Activated CD8-positive, alpha-beta memory T cell treated with anti-CD3 and anti-CD28 coated beads, Interleukin-2, amount 50 U/mL, for 24 hours (primary cell): Measurements from ENCODE around the gene PHTF2.
"Not testable (repeated sequence)": the region's sequence is repeated elsewhere in the genome, so short reads cannot be mapped to it uniquely, and the experiment has no call there.

Source experiments
- DNase-seq: peaks from one replicate; pipeline ENCODE4 v3.0.0-alpha.2; 2020; ENCODE audit errors: extremely low read depth

PHTF2 gene

GRCh38 chr7:77830649-77831355 lies 32.2 kb downstream of the PHTF2 start:
- DNase-seq, result no peak

DNA sequence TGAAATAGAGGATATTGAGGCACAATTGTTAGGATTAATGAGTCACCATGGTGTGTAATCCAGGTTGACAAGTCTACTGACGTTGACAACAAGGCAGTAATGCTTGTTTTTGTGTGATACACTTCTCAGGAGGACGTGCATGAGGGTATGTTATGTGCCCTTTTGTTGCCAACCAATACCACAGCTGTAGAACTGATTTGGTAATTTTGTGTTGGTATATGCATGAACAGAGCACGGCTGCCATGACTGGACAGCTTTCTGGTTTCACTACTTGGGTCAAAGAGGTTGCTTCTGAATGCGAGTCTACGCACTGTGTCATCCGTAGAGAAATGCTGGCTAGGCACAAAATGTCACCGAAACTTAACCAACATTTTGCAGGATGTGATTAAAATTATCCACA lies 32.9 kb downstream of the PHTF2 start:
- DNase-seq, result no peak

- no peak for DNase-seq
Measured at GRCh38 chr7:77831953-77832352, 33.4 kb downstream of the PHTF2 start.

GRCh38 chr7:77833136-77833535 lies 34.6 kb downstream of the PHTF2 start:
- DNase-seq, result no peak

- DNase-seq, result not testable (repeated sequence)
Measured at GRCh38 chr7:77836425-77836824, 37.9 kb downstream of the PHTF2 start.

- DNase-seq, result no peak
Measured at GRCh38 chr7:77837275-77837674, 38.7 kb downstream of the PHTF2 start.

GRCh38 chr7:77837966-77838365 lies 39.4 kb downstream of the PHTF2 start:
- no peak for DNase-seq

GRCh38 chr7:77838929-77839491 lies 40.4 kb downstream of the PHTF2 start:
- no peak for DNase-seq

- DNase-seq, result no peak
Measured at GRCh38 chr7:77839919-77840318, 41.3 kb downstream of the PHTF2 start.

DNA sequence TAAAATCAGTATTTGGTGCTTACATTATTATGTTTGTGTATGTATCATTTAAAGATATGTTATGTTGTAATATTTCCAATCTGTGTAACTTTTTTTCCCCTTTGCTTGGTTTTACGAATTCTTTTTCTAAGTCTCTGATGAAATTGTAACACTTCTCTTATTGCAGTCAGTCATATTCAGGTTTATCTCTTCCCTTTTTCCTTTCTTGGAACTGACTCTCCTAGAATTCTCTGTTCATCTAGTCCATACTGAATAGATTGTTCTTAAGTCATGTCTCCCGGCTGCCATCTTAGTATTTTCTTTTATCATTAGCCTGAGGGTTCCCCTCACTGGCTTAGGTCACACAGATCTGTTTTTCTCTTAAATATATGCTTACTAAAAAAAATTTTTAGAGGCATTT lies 44.6 kb downstream of the PHTF2 start:
- no peak for DNase-seq

GRCh38 chr7:77846317-77847092 lies 47.9 kb downstream of the PHTF2 start:
- DNase-seq, result no peak

- DNase-seq, result no peak
Measured at GRCh38 chr7:77855371-77856083, 57.0 kb downstream of the PHTF2 start.

DNA sequence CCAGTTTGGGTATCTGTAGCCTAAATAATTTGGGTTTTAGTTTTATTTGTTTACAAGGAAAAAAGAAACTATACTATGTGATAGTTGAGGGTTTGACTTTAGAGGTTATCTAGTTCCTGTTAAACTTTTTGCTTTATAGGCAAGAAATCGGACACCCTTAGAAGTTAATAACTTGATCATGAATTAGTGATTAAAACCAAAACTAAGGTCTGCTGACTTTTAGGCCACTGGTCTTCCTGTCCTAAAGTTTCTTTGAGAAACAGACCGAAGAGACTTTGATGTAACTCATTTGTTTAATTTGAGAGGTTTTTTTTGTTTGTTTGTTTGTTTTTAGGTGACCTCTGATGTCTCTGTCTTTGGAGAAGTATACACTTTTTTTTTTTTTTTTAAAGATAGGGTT lies 59.7 kb downstream of the PHTF2 start:
- no peak for DNase-seq

- no peak for DNase-seq
Measured at GRCh38 chr7:77859343-77859742, 60.8 kb downstream of the PHTF2 start.

DNA sequence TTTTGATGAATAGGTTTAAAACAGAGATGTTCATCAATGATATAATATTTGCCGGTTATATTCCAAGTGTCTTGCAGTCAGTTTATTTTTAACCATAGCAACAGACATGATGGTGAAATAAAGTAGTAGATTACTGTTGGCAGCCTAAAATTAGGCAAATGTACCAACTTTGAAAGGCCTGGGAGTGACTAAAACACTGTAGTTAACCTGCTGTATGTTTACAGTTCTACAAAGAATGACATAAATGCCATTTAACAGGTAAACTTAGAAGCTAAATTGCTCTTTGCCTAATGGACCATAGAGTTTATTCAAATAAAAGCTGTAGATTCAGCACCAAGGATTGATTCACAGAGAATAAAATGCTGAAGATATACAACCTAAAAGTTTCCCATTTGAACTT lies 64.1 kb downstream of the PHTF2 start:
- no peak for DNase-seq

GRCh38 chr7:77863860-77864259 lies 65.3 kb downstream of the PHTF2 start:
- DNase-seq, result no peak

GRCh38 chr7:77866370-77866769 lies 67.8 kb downstream of the PHTF2 start:
- no peak for DNase-seq

GRCh38 chr7:77866786-77867536 lies 68.4 kb downstream of the PHTF2 start:
- no peak for DNase-seq

DNA sequence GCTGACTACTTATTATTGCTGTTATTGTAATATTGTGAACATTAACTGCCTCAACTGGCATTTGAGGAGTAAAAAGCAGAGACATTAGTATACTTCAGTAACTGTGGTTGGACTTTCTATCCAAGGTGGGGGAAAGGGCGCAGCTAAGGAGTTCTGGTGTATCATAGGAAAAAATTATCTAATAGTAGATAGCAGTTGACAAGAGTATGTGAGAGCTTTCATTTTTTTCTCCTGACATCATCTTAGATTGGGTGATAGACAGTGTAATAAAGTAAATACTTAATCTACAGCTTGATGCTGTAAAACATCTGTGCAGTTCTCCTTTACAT lies 68.9 kb downstream of the PHTF2 start:
- DNase-seq, result no peak

DNA sequence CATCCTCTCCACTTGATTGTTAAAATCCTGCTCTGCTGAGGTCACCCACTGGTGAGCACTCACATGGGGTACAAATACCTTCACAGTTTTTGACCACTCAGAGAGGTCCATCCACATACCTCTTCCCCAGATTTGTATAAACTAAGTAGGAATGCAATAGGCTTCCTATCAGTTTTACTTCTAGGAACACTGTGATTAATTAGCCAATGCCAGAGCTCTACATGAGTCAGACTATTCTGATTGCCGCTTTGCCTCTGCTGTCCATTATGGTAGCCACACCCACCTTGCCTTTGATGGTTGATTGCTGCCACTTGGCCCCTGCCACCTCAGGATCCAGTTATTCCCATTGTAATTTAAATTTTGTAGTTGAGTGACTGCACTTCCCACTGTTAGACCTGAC lies 73.7 kb downstream of the PHTF2 start:
- DNase-seq, result not testable (repeated sequence)

GRCh38 chr7:77873416-77874327 lies 75.1 kb downstream of the PHTF2 start:
- not testable (repeated sequence) for DNase-seq
